HG03354 (cell line): ENCODE data around the gene TCEAL2.
"Not testable (repeated sequence)": the region's sequence is repeated elsewhere in the genome, so short reads cannot be mapped to it uniquely, and the experiment has no call there.

Experiments used
- ATAC-seq: cut with Tn5 transposase; IDR thresholded peaks from one replicate; pipeline ENCODE4 v1.9.1; 2021; ENCODE audit warnings: mild to moderate bottlenecking; ENCODE audit not compliant: unreplicated experiment, poor library complexity, severe bottlenecking

TCEAL2 gene

DNA sequence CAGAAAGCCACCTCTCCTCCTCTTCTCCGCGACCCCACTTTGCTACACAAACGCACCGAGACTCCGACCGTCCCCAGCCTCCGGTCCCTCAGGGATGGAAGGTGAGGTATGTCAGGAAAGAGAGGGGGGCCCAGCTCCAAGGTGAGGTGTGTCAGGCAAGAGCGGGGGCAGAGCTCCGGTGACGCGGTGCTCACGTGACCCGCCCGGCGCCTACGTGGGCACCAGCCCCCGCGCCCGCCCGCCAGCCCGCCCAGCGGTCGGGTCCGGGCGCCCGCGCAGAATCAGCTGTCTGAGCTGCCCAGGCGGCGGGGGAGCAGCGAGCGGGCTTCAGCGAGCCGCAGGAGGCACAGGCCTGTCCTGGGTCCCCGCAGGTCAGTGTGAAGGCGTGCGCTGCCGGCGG, at the start of gene TCEAL2:
Gene TCEAL2 (plus strand): TSS at position 244 of the 400 bp plus-strand sequence. CDS start 1,152 bp downstream, outside the sequence.
- ATAC-seq: not testable (repeated sequence)

DNA sequence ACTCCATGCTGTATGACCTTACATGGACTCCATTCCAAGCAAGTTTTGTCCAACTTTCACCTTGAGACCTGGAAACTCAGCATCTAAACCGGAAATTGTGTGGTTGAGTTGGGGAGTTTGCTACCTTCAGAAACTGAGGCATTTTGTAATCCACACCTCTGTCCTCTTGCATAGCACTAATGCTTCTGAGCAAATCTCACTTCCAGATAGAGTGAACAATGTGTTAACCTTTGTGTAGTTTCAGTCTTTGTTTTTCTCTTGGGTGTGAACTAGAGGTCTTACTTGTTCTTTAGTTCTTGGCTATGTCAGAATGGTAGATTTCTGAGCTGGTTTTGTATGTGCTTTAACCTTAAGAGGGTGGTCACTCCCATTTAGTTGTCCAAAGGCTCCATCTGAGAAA, 48.1 kb upstream of the TCEAL2 start:
- no peak for ATAC-seq

DNA sequence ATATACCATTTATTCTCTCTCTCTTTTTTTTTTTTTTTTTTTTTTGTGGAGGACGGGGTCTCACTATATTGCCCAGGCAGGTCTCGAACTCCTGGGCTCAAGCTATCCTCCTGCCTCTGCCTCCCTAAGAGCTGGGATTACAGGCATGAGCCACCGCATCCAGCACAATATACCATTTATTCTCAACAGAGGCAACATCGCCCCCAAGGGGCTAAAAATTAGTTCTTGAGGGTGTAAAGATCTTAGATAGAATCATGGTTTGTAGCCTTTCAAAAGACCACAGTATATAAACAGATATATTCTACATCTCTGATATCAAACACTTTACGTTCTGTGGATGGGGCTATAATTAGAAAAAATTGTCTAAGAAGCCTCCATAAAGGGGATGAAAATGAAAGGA, 39.8 kb upstream of the TCEAL2 start:
- no peak for ATAC-seq

DNA sequence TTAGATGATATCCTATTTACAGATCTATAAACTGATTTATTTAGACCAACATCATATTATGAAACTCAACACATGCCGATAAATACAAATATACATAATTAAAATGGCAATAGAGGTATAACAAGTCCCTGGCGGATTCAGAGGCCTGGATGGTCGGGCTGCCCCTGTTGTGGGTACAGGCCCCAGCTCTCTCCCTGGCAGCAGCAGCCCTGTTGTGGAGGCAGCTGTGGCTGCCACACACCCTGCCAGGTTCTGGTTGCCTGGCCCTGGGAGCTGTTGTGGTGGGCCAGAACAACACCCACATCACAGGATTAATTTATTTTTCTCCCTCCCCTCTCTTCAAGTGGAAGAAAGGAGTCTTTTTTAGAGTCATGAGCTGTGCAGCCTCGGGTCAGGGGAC, 12.1 kb upstream of the TCEAL2 start:
- no peak for ATAC-seq

DNA sequence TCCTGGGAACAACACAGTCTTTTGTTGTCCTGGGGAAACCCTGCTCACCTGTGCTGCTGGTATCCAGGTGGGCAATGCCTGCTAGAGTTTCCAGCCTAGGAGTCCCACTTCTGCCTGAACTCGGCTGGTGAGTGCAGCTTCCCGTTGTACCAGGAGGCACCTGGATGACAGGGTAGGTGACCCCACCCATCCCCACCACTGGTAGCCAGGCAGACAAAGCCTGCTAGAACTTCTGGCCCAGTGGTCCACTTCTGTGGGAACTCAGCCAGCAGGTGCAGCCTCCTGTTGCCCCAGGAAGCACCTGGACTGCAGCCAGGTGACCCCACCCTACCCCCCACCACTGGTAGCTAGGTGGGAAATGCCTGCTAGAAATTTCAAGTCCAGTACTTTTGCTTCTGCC, 9.7 kb upstream of the TCEAL2 start:
- no peak for ATAC-seq

DNA sequence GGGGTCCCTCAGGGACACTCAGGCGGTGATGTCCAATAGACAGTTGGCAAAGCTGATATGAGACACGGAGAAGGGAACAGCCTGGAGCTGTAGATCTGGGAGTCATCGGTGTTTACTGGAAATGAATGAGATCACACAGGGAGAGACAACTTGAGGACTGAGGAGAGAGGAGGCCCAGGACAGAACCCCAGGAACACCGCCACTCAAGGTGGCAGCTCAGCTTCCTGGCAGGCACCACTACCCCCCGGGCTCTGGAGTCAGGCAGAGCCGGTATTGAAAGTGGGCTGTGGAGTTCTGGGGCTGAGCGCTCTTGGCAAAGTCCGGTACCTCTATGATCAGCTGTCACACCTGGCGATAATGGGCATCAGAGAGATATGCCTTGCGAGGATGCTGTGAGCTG, 465 bp upstream of the TCEAL2 start:
- not testable (repeated sequence) for ATAC-seq

DNA sequence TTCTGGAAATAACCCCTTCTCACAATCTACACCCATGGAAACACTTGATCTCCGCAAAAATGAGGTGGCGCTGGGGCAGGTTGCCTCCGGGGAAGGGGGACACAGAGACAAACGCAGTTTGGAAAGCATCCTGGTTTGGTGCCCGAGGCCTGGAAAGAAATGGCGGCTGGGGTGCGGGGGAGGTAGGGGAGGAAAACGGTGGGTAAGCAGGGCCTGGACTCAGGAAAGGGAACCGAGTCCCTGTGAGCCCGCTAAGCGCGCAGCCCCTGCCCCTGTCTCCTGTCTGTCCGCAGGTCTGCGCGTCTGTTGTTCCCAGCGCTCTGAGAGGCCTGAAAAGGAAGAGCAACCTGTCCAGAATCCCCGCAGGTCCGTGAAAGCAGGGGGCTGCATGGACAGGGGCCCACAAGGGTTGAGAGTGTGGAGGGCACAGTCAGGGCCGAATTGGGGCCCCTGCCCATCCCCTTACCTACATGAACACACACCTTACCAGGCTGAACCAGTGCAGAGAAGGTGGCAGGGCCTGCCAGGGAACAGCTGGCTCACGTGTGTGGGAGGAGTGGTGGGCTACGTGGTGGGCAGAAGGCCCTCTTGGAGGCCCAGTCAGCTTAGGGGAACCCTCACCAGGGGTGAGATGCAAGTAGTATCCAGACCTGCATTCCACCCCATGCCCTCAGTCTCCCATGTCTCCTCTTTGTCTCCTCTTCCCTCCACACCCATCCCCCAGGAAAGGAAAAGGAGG, 770 bp downstream of the TCEAL2 start:
- not testable (repeated sequence) for ATAC-seq

DNA sequence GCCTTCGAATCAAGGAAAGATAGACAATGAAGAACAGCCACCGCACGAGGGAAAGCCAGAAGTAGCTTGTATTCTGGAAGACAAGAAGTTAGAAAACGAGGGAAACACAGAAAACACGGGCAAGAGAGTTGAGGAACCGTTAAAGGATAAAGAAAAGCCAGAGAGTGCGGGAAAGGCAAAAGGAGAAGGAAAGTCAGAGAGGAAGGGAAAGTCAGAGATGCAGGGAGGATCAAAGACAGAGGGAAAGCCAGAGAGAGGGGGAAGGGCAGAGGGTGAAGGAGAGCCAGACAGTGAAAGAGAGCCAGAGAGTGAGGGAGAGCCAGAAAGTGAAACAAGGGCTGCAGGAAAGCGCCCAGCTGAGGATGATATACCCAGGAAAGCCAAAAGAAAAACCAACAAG, 1.4 kb downstream of the TCEAL2 start:
- ATAC-seq: no peak

DNA sequence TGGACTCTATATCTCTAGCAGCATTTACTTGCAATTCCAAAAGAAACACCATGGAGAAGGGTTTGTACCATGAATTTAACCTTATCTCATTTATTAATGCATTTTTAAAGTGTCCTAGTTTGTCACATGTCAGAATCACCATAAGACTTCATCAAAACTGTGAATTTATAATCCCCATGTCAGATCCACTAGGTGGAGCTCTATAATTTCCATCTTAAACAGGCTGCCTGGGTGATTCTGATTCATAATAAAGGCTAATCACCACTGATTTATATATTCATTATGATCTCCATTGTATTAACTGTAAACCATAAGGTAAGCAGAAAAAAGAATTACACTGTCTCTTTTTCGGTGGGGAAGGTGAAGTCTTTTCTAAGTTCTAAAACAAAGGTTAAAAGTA, 4.0 kb downstream of the TCEAL2 start:
- ATAC-seq: no peak

DNA sequence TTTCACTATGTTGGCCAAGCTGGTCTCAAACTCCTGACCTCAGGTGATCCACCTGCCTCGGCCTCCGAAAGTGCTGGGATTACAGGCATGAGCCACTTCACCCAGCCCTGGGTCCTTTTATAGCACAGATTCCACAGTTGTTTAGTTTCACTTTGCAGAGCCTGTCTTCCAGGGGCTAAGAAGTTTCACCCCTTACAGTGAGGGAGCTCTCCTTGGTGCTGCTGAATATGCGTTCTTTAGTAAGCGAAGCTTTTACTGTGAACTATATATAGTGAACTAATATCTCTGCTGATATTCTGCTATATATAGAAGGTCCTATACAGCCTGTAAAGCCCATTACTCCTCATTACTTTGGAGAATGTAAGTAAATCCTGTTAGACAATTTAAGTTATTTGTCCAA, 12.6 kb downstream of the TCEAL2 start:
- ATAC-seq: no peak

DNA sequence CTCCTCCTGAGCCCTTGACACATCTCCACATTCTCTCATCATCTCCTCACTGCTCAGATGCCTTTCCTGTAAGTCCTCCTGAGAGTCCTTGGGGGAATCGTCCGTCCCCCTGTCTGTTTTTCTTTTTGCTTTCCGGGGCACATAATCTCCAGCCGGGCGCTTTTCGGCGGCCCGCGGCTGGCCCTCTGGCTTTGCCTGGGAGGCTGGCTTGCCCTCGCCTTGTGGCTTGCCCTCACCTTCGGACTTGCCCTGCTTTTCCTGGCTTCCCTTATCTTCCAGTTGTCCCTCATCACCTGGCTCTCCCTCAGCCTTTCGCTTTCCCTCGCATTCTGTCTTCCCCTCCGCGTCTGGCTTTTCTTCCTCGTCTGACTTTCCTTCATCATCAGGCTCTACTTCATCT, 15.4 kb downstream of the TCEAL2 start:
- not testable (repeated sequence) for ATAC-seq

DNA sequence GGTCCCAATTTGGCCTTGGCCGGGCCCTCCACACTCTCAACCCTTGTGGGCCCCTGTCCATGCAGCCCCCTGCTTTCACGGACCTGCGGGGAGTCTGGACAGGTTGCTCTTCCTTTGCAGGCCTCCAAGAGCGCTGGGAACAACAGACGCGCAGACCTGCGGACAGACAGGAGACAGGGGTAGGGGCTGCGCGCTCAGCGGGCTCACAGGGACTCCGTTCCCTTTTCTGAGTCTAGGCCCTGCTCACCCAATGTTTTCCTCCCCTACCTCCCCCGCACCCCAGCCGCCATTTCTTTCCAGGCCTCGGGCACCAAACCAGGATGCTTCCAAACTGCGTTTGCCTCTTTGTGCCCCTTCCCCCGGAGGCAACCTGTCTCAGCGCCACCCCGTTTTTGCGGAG, 16.2 kb downstream of the TCEAL2 start:
- not testable (repeated sequence) for ATAC-seq

DNA sequence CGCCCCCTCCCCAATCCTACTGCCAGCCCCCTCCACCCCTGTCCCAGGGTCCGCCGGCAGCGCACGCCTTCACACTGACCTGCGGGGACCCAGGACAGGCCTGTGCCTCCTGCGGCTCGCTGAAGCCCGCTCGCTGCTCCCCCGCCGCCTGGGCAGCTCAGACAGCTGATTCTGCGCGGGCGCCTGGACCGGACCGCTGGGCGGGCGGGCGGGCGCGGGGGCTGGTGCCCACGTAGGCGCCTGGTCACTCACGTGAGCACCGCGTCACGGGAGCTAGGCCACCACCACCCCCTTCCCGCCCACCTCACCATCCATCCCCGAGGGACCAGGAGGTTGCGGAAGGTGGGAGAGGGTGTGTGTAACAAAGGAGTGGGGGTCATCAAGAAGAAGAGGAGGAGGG, 16.8 kb downstream of the TCEAL2 start, which contains the start of gene TCEAL6:
Gene TCEAL6 (minus strand): TSS at position 208 of the 400 bp plus-strand sequence.
- not testable (repeated sequence) for ATAC-seq

DNA sequence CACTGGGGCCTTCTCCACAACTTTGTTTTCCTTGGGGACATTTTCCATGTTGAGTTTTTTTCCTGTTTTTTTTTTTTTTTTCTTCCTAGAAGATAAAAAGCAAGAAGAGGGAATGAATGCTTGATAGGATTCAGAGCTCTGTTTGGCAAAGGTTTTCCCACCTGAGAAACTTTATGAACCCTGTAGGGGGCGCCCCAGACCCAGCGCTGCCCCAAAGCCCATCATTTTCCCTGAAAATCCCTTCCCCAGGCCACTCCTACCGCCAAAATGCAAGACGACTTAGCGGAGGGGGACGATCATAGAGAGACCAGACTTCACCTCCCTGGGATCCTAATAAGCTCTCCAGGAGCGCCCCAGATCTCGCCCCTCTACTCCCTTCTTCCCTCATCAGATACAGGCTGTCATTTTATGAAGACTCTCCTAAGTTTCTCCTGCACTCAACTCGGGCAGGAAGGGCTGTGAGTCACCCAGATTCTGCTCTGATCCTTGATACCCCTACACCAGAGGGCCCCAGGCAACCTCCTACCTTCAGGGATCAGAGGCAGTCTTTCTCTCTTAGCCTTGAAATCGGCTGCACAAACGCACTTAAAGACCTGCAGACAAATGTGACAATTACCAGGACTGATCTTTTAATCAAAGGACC, 28.9 kb downstream of the TCEAL2 start:
- ATAC-seq: peak; percentile 13

DNA sequence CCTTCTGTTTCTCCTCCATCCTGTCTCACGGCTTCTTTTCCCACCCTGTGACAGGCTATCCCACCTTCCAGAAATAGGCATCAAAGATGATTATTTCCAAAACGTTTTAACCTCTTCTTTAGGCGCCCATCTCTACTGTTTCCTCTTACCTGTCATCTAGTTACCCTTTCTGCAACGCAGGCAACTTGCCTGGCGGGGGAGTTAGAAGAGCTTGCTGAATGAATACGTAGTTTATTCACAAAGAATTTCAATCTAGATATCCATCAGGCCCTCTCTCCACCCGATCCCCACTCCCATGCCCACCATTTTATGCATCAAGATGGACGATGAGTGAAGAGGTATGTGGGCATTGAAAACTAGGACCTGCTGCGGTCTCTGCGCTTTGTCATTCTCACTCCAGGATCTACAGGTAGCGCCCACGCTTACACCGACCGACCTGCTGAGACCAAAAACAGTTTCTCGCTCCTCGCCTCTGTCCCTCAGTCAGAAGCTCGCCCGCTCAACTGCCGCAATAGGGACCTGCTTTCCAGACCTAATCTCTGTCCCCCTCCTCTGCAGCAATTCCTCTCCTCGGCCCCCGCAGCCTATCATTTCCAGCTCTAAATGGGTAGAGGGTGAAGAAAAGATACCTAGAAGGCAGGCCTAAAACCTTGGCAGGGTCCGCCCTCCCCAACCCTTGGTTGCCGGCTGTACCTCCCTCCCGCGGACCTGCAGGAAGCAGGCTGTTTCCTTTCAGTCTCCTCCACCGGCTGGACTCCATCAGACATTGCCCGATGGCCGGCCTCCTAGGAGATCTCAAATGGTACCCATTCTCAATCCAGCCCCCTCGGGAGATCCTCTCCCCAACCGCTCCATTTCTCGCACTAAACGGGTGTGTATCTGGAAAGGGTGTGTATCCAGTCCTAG, 29.7 kb downstream of the TCEAL2 start:
- peak; percentile 40 for ATAC-seq

DNA sequence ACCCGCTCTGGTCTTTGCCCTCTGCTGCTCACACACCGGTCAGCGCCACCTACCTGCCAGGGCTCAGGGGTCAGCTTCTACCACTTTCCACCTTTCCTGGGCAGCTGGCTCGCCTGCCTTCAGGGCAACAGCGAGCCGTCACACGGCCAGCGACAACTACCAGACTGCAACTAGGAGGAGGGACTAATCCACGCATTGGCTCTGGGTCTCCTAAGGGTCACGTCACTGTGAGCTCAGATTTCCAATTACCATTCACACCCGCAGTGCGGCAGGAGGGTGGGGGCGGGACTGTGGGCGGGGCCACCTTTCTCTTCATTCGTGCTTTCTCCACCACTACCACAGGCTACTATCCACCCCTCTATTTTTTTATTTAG, 30.3 kb downstream of the TCEAL2 start, which contains the start of gene BEX5:
Gene BEX5 (minus strand): TSS at position 172 of the 374 bp plus-strand sequence. CDS start 1,712 bp downstream, outside the sequence.
- peak; percentile 97 for ATAC-seq
